ENCODE data around the gene DGKH.

DGKH gene

GRCh38 chr13:42283574-42283973, 235.1 kb downstream of the DGKH start:
- DNase-seq, result peak; percentile 25 to 50

- no peak for DNase-seq
Measured at GRCh38 chr13:42284068-42284467, 235.6 kb downstream of the DGKH start.

Data from NCI-H2081 (cell line).